ENCODE results near the gene GRAMD4. TPM values are rescaled to one million over a fixed set of nuclear protein-coding genes. Genes with fewer than 3 reads are reported as not detected.

The GRAMD4 gene
- 26.1 TPM for total RNA-seq

- peak within 1 kb of the TSS; percentile 51 for H3K27ac ChIP-seq (ENCODE audit: low read depth, low read length)
- H3K4me3 ChIP-seq (ENCODE audit: low read length in 3 of 3) = no peak within 1 kb of the TSS
- H3K36me3 ChIP-seq (ENCODE audit: control insufficient read depth in 3 of 3, insufficient read depth in 3 of 3, low read length in 3 of 3) = no peaks in the 10 kb centered on the region
- no peaks in the 10 kb centered on the region for H3K27me3 ChIP-seq (ENCODE audit: control insufficient read depth in 3 of 3, insufficient read depth in 3 of 3, low read length in 3 of 3)
- peaks cover 30 to 45% (median 43%) of the 10 kb centered on the region in 3 donors for H3K4me1 ChIP-seq (ENCODE audit: control insufficient read depth in 3 of 3, insufficient read depth in 3 of 3, low read length in 3 of 3)
- no peaks in the 10 kb centered on the region for H3K9me3 ChIP-seq (ENCODE audit: control insufficient read depth in 3 of 3, low read length in 3 of 3)
- peak within 1 kb of the TSS in 1 of 3 donors; percentile 8 for H3K9ac ChIP-seq (ENCODE audit: low read depth in 1 of 3, low read length in 3 of 3)
Observed at GRCh38 chr22:46619830-46620501, at the start of gene GRAMD4. Gene GRAMD4 (plus strand): TSS chr22:46620386. CDS start chr22:46626800, 6,414 bp downstream.

- Histone ChIP-seq H3K27ac (ENCODE audit: low read depth, low read length) (no peak overlapping the region), H3K36me3 (ENCODE audit: control insufficient read depth in 3 of 3, insufficient read depth in 3 of 3, low read length in 3 of 3) (no peaks in the 10 kb centered on the region), H3K27me3 (ENCODE audit: control insufficient read depth in 3 of 3, insufficient read depth in 3 of 3, low read length in 3 of 3) (no peaks in the 10 kb centered on the region), H3K9ac (ENCODE audit: low read depth in 1 of 3, low read length in 3 of 3) (no peak overlapping the region), H3K9me3 (ENCODE audit: control insufficient read depth in 3 of 3, low read length in 3 of 3) (peaks cover 0 to 3% (median 0%) of the 10 kb centered on the region in 3 donors), H3K4me3 (ENCODE audit: low read length in 3 of 3) (no peak overlapping the region), H3K4me1 (ENCODE audit: control insufficient read depth in 3 of 3, insufficient read depth in 3 of 3, low read length in 3 of 3) (peaks cover 10 to 14% (median 10%) of the 10 kb centered on the region in 3 donors)
Observed at GRCh38 chr22:46571642-46572250, 48.4 kb upstream of the GRAMD4 start.

DNA sequence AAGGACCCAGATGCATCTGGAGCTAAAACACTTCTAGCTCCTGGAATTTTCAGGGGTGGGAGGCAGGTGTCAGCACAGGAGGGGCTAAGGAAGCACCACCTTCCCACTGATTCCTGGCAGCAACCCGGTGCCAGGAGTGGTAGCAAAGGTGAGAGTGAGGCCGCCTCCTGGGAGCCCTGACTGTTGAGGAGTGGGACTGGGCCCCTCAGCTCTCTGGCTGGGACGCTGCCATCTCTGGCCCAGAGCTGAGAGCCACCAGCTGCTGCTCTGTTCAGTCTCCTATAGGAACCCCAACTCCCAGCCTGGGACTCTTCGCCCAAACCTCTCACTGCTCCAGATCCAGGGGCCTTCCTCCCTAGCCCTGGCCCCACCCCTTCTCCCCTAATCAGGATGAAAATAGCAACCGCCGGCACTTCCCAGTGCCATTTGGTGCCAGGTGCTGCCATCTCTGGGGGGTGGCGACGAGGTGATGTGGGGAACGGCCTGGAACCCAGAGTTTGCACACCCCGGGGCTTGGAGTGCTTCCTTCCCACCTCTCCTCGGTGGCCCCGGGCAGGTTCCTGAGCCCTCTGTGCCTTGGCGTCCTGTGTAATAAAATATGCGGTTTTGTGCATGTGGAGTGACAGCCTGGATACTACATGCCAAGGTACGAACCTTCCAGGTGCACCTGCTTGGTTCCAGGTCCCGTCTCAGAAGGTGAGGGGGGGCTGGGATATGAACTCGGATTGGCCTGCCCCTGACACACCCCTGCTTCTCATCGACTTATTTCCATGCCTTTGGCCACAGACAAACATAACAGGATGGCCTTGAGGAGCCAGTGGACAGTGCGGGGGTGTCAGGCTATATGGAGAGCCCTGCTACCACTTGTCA lies 47.0 kb upstream of the GRAMD4 start:
- Histone ChIP-seq H3K27me3 (ENCODE audit: control insufficient read depth in 3 of 3, insufficient read depth in 3 of 3, low read length in 3 of 3) (no peaks in the 10 kb centered on the region), H3K9ac (ENCODE audit: low read depth in 1 of 3, low read length in 3 of 3) (no peak overlapping the region), H3K9me3 (ENCODE audit: control insufficient read depth in 3 of 3, low read length in 3 of 3) (peaks cover 0 to 3% (median 0%) of the 10 kb centered on the region in 3 donors), H3K4me1 (ENCODE audit: control insufficient read depth in 3 of 3, insufficient read depth in 3 of 3, low read length in 3 of 3) (peaks cover 16 to 21% (median 17%) of the 10 kb centered on the region in 3 donors), H3K27ac (ENCODE audit: low read depth, low read length) (no peak overlapping the region), H3K4me3 (ENCODE audit: low read length in 3 of 3) (no peak overlapping the region), H3K36me3 (ENCODE audit: control insufficient read depth in 3 of 3, insufficient read depth in 3 of 3, low read length in 3 of 3) (no peaks in the 10 kb centered on the region)

GRCh38 chr22:46573781-46574437 lies 46.3 kb upstream of the GRAMD4 start:
- no peaks in the 10 kb centered on the region for H3K36me3 ChIP-seq (ENCODE audit: control insufficient read depth in 3 of 3, insufficient read depth in 3 of 3, low read length in 3 of 3)
- peaks cover 24 to 28% (median 24%) of the 10 kb centered on the region in 3 donors for H3K4me1 ChIP-seq (ENCODE audit: control insufficient read depth in 3 of 3, insufficient read depth in 3 of 3, low read length in 3 of 3)
- H3K4me3 ChIP-seq (ENCODE audit: low read length in 3 of 3) = no peak overlapping the region
- no peak overlapping the region for H3K9ac ChIP-seq (ENCODE audit: low read depth in 1 of 3, low read length in 3 of 3)
- no peak overlapping the region for H3K27ac ChIP-seq (ENCODE audit: low read depth, low read length)
- H3K27me3 ChIP-seq (ENCODE audit: control insufficient read depth in 3 of 3, insufficient read depth in 3 of 3, low read length in 3 of 3) = no peaks in the 10 kb centered on the region
- peaks cover 0 to 3% (median 0%) of the 10 kb centered on the region in 3 donors for H3K9me3 ChIP-seq (ENCODE audit: control insufficient read depth in 3 of 3, low read length in 3 of 3)

GRCh38 chr22:46574438-46574992 lies 45.7 kb upstream of the GRAMD4 start:
- Histone ChIP-seq H3K27ac (ENCODE audit: low read depth, low read length) (no peak overlapping the region), H3K4me1 (ENCODE audit: control insufficient read depth in 3 of 3, insufficient read depth in 3 of 3, low read length in 3 of 3) (peaks cover 30 to 34% (median 30%) of the 10 kb centered on the region in 3 donors), H3K4me3 (ENCODE audit: low read length in 3 of 3) (no peak overlapping the region), H3K9me3 (ENCODE audit: control insufficient read depth in 3 of 3, low read length in 3 of 3) (peaks cover 0 to 3% (median 0%) of the 10 kb centered on the region in 3 donors), H3K36me3 (ENCODE audit: control insufficient read depth in 3 of 3, insufficient read depth in 3 of 3, low read length in 3 of 3) (no peaks in the 10 kb centered on the region), H3K27me3 (ENCODE audit: control insufficient read depth in 3 of 3, insufficient read depth in 3 of 3, low read length in 3 of 3) (no peaks in the 10 kb centered on the region), H3K9ac (ENCODE audit: low read depth in 1 of 3, low read length in 3 of 3) (no peak overlapping the region)

GRCh38 chr22:46574993-46575910 lies 44.9 kb upstream of the GRAMD4 start:
- Histone ChIP-seq H3K36me3 (ENCODE audit: control insufficient read depth in 3 of 3, insufficient read depth in 3 of 3, low read length in 3 of 3) (no peaks in the 10 kb centered on the region), H3K27me3 (ENCODE audit: control insufficient read depth in 3 of 3, insufficient read depth in 3 of 3, low read length in 3 of 3) (no peaks in the 10 kb centered on the region), H3K9ac (ENCODE audit: low read depth in 1 of 3, low read length in 3 of 3) (no peak overlapping the region), H3K4me1 (ENCODE audit: control insufficient read depth in 3 of 3, insufficient read depth in 3 of 3, low read length in 3 of 3) (peaks cover 37 to 42% (median 38%) of the 10 kb centered on the region in 3 donors), H3K4me3 (ENCODE audit: low read length in 3 of 3) (no peak overlapping the region), H3K27ac (ENCODE audit: low read depth, low read length) (no peak overlapping the region), H3K9me3 (ENCODE audit: control insufficient read depth in 3 of 3, low read length in 3 of 3) (peaks cover 0 to 3% (median 0%) of the 10 kb centered on the region in 3 donors)

DNA sequence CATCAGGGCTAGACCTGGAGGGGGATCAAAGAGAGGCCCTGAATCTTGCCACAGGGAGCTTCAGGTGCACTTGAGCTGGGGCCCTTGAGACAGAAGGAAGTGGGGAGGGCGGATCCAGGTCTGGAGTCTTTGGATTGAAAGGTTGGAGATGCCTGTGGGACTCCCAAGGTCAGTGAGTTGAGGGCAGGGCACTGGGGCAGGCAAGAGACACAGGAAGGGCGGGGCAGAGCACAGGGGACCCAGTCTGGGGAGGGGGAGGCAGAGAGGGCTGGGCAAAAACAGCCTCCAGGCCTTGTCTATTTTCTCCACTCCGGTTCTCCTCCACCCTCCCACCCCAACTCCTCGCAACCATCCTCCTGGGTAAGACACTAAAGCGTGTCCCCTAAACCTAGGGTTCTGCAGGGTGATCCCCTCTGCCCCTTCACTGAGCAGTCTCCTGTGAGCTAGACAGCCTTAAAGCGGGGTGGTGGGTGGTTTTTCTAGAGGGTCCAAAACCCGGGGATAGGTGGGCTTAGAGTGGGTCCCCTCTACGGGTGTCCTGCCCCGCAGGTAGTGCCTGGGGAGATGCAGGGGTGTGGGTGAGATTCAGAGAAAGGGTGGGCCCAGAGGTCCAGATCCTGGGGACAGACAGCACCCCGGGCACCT lies 44.2 kb upstream of the GRAMD4 start:
- no peaks in the 10 kb centered on the region for H3K27me3 ChIP-seq (ENCODE audit: control insufficient read depth in 3 of 3, insufficient read depth in 3 of 3, low read length in 3 of 3)
- peak overlapping the region; percentile 23 to 75 (median 47) for H3K9ac ChIP-seq (ENCODE audit: low read depth in 1 of 3, low read length in 3 of 3)
- no peaks in the 10 kb centered on the region for H3K36me3 ChIP-seq (ENCODE audit: control insufficient read depth in 3 of 3, insufficient read depth in 3 of 3, low read length in 3 of 3)
- H3K4me1 ChIP-seq (ENCODE audit: control insufficient read depth in 3 of 3, insufficient read depth in 3 of 3, low read length in 3 of 3) = peaks cover 43 to 49% (median 45%) of the 10 kb centered on the region in 3 donors
- H3K27ac ChIP-seq (ENCODE audit: low read depth, low read length) = peak overlapping the region; percentile 30
- peaks cover 0 to 3% (median 0%) of the 10 kb centered on the region in 3 donors for H3K9me3 ChIP-seq (ENCODE audit: control insufficient read depth in 3 of 3, low read length in 3 of 3)
- H3K4me3 ChIP-seq (ENCODE audit: low read length in 3 of 3) = peak overlapping the region; percentile 56 to 70 (median 68)

DNA sequence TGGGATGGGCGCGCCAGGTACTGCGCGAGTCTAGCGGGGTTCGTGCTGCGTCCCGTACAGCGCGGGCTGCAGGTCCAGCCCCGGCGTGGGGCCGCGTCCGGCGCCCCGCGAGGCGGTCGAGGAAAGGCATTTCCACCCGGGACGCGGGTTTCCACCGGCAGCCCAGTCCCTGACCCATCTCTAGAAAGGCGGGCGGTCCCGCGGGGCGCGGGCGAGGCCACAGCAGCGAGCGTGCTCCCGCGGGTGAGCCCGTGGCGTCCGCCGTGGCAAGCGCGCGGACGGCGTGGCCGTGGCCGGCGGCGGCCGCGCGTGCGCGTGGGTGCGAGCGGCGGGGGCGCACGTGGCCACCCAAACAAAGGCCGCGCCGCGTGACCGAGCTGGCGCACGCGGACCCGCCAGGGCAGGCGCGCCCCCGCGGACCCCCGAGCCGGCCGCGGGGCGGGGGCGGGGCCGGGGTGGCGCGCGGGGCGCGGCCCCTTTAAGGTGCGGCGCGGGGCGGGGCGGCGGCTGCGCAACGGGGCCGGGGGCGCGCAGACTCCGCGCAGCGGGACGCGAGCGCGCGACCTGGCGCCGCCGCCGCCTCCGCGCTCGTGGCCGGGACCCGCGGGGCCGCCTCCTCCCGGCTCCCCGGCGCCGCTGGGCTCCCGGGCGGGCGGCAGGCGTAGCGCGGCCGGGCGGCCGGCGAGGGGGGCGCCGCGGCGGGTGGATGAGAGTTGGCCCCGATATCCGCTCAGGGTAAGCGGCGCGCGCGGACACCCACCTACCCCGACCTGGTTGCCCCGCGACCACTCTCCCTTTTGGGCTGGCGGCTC lies 43.4 kb upstream of the GRAMD4 start:
- Histone ChIP-seq H3K9me3 (ENCODE audit: control insufficient read depth in 3 of 3, low read length in 3 of 3) (no peaks in the 10 kb centered on the region), H3K27ac (ENCODE audit: low read depth, low read length) (peak overlapping the region; percentile 30), H3K36me3 (ENCODE audit: control insufficient read depth in 3 of 3, insufficient read depth in 3 of 3, low read length in 3 of 3) (no peaks in the 10 kb centered on the region), H3K4me3 (ENCODE audit: low read length in 3 of 3) (peak overlapping the region; percentile 56 to 88 (median 83)), H3K27me3 (ENCODE audit: control insufficient read depth in 3 of 3, insufficient read depth in 3 of 3, low read length in 3 of 3) (no peaks in the 10 kb centered on the region), H3K4me1 (ENCODE audit: control insufficient read depth in 3 of 3, insufficient read depth in 3 of 3, low read length in 3 of 3) (peaks cover 50 to 57% (median 52%) of the 10 kb centered on the region in 3 donors), H3K9ac (ENCODE audit: low read depth in 1 of 3, low read length in 3 of 3) (peak overlapping the region; percentile 23 to 75 (median 47))

Data from skeletal muscle tissue (tissue), 4 donors.